Right lung (tissue), 5 donors: Measurements from ENCODE around the gene OTOG. TPM values are rescaled to one million over a fixed set of nuclear protein-coding genes. Genes with fewer than 3 reads are reported as not detected.

Experiments
- DNase-seq, 2 donors: peaks; one replicate each; pipeline ENCODE4 v3.0.0-alpha.2; 2013
- polyA plus RNA-seq, 5 donors: library from polyadenylated mRNA; unstranded; fragments of 120-200 nt; gene quantifications; one replicate each; pipeline versions ENCODE4 v1.2.1 to v1.2.3, GENCODE V29; 2013; ENCODE audit warnings: inconsistent platforms in 1 of 5, low replicate concordance in 1 of 5; ENCODE audit not compliant: insufficient read length in 5 of 5, insufficient read depth in 1 of 5

Gene OTOG
- polyA plus RNA-seq, 5 donors, result 0.06 to 0.24 (median 0.14) TPM

DNA sequence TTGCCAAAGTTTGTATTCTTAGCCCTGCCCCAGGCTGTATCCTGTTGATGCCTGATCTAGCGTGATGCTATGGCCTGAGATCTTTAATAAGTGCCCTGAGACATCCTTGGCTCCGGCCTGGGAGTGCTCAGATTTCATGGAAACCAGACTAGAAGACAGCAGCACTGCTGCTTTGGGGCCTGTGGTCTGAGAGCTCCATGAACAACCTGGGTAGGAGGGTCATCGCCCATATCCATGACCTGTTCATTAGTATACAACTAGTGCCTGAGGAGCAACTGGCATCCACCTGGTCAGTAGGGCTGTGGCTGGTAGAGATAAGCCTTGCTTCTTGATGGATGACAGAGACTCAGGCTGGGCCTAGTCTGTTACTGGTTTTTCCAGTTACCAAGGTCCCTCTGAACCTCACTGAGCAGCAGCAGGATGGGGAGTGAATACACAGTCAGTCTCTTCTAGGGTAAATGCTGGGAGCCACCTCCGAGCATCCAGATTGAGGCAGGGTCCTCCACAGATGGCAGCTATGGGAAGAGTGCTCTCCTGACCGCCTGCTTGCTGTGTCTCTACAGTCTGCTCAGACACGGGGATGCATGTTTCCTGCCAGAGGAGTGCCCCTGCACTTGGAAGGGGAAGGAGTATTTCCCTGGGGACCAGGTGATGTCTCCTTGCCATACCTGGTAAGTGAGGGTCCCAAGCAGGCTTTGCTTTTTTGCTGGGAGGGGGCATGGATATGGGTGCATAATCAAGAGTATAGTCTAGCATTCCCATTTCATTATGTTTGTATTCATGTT lies 39.0 kb downstream of the OTOG start:
- DNase-seq, result no peak

DNA sequence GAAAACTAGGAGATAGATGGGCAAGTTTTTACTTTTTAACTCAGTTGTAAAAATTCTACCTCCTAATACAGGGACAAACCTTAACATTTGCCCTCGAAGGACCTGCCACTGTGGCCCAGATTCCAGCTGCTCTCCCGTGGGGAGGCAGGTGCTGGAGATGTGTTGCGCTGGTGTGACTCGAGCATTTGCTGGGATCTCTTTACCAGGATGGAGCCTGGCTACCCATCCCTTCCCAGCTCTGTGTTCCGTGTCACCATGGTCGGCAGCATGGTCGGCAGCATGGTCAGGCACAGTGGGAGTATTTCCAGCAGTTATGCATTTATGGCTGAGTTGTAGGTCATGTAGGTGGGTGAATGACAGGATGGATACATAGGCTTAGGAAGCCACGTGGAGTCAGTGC lies 41.1 kb downstream of the OTOG start:
- no peak for DNase-seq

DNA sequence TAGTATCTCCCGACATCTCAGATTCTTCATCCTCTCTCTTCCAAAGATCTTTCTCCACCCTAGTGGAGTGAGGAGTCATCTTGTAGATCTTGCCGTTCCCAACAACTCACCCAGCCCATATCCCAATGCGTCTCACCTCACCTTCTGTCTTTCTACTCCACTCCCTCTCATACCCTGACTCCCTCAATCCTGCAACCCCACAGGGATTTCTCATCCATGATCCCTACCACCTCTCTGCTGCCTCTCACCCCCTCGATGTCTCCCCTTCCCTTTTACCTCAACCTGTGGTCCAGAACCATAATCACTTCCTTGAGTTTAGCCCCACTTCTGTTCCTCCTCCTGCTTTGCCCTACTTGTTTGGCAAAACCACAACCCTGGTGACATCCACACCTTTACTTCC lies 41.7 kb downstream of the OTOG start:
- DNase-seq, result no peak

DNA sequence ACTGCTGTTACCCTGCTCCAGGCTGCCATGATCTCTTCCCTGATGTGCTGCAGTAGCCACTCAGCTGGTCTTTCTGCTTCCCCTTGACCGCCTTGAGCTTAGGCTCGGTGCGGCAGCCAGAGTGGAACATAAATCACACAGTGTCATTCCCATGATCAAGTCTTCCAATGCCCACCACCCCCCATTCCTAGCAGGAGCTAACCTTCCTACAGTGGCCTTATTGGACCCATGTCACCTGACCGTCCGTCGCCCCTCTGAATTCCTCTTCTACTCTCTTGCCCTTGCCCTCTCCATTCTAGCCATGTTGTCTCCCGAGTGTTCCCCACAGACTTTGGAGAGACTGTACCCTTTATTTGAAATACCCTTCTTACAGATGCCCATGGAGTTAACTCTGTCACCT lies 43.4 kb downstream of the OTOG start:
- DNase-seq, result no peak

DNA sequence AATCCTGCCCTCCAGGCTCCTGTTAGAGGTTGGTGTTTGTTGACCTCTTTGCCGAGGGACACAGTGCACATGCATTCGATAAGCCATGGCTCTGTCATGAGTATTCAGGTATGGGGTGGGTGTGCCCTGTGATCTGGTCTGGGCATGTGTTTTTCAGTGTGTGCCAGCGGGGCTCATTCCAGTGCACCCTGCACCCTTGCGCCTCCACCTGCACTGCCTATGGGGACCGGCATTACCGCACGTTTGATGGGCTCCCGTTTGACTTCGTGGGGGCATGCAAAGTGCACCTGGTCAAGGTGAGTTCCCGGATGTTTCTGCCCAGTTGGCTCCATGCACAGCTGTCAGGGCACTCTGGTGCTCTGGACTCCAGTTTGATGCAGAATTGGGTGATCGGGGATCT lies 44.2 kb downstream of the OTOG start:
- no peak for DNase-seq

DNA sequence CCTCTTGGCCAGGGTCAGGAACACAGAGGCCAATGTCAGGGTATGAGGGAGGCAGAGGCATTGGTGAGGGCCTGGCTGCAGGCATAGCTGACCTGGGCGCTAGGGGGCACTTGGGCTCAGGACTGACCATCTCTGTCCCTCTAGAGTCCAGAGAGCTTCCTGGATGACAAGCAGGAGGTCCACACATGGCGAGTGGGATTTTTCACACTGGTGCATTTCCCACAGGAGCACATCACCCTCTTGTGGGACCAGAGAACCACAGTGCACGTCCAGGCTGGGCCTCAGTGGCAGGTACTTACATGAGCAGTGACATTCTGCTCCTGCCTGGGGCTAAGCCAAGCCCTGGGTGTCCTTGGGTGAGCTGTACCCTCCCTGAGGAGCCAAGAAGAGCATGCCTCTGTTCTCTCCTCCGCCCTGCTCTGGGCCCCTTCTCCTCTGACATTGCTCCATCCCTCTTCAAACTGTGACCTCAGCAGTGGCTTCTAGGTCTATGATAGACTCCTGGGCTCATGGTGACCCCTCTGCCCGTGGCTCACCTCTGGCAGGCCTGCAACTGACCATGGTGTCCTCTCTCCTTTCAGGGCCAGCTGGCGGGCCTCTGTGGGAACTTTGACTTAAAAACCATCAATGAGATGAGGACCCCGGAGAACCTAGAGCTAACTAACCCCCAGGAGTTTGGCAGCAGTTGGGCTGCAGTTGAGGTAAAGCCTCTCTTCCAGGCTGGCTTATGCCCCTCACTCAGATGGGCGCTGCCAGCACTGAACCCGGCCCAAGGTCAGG lies 46.6 kb downstream of the OTOG start:
- no peak for DNase-seq

DNA sequence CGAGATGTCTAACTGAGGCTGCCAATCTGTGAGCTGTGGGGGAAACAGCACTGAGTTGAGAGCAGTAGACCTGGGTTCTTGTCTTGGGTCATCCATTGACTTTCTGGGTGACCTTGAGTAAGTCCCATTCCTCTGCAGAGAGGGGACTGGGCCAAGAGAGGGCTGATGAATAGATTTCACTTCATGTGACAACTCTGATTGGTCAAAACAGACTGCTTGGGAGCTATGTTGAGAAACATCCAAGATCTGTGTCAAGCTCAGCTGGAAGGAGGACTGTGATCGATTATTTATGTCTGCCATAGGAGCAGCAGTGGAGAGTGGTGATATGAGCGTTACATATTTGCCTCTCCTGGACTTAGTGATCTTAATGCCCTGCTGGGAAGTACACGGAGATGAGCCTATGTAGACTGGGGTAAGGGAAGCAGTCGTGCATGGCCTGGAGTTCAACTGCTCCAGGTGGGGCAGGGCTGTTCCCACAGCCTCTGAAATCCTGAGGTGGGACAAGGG lies 47.7 kb downstream of the OTOG start:
- DNase-seq, result no peak

DNA sequence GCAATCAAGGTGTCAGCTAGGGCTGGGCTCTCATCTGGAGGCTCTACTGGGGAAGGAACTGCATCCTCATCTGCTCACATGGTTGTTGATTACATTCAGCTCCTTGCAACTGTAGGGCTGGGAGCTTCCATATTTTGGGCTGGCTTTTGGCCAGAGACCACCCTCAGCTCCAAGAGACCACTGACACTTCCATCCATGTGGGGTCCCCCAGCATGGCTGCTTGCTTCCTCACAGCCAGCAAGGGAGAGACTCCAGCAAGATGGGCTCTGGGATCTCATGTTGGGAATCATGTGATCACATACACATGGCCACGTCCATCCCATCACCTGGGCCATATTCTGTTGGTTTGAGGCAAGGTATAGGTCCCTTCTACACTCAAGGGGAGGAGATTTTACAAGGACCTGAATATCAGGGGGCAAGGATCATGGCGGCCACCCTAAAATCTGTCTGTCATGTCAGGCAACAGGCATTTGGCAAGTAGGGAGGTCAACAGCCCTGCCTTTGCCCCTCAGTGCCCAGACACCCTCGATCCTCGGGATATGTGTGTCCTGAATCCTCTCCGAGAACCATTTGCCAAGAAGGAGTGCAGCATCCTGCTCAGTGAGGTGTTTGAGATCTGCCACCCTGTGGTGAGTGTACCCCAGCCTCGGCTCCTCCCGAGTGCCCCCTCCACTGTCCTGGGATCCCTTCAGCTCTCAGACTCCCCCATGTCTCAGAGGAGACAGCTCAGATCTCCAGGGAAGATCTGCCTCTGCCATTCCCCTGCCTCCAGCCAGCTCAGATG lies 48.7 kb downstream of the OTOG start:
- no peak for DNase-seq

DNA sequence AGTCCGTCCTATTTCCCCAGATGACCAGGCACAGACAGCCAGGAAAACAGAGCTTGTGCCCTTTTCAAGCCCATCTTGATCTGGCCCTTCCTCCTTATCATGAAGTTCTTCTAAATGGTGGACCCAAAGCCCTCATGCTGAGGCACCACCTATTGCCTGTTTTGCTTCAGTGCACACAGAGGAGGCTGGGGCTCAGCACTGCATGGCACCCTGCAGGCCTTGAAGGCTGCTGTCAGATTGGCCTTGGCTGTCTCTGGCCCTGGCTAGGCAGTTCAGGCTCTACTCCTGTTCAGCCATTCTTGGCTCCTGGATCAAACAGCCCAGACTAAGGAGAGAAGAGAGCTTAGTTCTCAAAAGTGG lies 49.2 kb downstream of the OTOG start:
- DNase-seq, result no peak

DNA sequence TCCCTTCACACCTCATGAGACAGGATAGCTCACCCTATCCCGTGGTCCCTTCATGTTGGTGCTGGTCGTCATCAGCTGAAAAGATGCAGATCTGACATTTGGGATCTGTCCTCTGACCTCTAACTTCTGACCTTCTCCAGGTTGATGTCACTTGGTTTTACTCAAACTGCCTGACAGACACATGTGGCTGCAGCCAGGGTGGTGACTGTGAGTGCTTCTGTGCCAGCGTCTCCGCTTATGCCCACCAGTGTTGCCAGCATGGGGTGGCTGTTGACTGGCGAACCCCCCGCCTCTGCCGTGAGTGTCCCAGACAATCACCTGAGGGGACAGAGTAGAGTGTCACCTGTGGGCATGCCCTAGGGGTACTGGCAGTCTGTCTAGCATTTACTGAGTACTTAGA lies 49.7 kb downstream of the OTOG start:
- no peak for DNase-seq

DNA sequence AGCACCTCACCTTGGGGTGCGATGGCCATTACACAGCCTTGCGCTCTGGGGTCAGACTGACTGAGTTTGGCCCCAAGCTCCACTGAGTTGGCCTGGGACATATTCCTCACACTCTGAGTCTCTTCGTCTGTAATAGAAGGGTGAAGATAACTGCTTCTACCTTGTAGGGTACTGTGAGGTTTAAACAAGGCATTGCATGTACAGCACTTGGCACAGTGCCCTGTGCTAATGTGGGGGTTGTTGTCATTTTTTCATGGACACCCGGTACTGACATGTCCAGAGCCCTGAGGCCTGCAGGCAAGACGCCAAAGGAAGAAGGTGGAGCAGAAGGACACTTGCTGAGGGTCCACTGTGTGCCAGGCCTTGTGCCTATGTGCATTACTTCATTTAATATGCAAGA lies 50.7 kb downstream of the OTOG start:
- DNase-seq, result no peak

DNA sequence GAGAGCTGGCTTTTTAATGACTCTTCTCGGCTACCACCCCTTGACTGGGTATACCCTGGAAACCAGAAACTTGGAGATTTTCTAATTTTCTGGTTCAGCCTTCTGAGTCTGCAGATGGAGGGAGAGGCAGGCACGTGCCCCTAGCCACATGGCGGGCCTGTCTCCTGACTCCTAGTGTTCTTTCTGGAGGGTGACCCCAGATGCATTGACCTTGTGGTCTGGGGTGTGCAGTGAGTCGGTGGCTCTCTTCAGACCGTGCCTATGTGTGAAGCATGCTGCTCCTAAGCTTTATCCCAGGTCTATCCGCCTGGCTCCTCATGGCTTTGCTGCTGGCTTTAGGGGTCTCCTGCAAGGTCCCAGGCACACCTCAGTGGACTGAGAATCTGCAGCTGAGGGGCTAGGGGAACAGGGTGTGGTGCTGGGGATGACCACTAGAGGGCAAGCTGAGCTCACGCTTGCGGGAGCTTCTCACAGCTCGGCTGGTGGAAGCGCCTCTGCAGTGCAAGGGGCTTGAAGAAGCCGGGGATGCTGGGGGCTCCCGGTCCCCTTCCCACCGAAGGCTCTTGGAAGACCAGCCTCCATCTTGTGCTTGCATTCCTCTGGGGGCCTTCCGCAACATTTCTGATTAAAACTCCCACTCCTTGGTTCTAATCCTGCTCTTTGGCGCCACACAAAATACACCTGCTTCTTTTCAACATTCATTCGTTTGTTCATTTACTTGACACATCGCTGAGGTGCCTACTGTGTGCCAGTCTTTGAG lies 51.8 kb downstream of the OTOG start:
- DNase-seq, result peak; percentile 44 to 64

DNA sequence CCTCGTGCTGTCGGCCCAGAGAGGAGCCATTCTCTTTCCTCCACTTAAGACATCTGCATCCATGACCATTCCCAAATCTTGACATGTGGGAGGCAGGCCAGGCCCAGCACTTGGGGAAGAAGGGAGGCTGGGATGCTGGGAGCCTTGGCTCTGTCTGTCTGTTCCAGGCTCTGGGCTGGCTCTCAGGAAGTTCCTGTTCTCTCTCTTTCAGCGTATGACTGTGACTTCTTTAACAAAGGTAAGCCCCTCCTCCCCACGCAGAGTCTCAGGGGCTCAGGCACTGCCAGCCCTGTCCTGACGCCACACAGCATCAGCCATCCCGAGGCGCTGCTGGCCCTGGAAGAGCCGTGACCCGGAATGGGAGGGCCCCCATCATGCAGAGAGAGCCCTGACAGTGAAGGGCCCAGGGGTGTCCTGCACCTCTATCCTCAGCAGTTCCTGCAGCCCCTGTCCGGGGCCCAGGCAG lies 52.4 kb downstream of the OTOG start:
- DNase-seq, result no peak

DNA sequence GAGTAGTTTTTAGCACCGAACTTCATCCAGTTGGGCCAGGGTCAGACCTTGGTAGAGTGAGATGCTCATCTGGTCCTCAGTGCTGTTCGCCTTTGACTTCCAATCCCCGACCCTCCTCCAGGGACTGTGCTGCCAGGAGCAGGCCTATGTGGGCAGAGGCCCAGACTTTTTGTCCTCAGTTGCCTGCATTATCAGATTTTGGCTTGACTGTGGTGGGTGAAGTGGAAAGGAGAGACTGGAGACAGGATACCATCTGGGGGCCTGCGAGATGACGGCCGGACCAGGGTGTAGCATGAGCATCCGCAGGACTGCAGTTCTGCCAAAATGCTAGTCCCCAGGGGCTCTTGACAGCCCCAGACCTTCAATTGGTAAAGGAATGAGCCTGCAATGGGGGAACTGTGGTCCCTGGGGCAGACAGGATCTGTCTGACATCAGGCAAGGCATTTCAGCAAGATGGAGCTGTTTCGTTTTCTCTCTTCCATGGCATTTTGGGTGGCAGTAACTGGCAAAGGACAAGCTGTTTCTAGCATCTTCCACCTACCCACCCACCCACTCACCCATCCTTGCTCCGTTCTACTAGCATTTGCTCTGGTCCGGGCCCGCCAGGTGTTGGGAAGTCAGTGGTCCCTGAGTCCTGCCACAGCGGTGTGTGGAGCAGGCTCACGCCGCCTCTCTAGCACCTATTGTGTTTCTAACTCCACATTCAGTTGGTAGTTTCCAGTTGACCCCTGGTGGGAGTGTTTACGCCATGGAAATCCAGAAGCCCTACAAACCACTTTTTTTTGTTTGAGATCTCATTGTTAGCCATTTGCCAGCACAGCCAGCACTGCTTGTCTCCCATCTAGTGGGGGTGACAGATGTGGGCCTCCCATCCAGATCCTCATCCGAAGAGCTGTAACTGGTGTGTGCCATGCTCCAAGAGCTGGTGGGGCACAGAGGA lies 53.5 kb downstream of the OTOG start:
- no peak for DNase-seq

DNA sequence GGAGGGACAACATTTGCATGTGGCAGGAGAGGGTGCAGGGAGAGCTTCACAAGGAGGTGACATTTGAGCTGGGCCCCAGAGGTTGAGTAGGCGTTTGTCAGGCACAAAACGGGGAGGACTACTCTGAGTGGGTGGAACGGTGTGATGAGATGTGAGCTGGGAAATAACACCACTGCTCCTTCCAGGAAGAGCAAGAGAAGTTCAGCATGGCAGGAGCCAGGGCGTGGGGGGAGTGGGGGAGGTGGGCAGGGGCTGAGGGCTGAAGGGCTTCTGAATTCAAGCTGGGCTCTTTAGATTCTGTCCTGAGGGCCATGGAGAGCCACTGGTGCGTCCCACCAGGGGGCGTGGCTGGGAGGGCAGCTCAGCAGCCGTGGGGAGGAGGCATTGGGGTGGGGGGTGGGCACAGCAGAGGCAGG lies 54.2 kb downstream of the OTOG start:
- DNase-seq, result no peak

DNA sequence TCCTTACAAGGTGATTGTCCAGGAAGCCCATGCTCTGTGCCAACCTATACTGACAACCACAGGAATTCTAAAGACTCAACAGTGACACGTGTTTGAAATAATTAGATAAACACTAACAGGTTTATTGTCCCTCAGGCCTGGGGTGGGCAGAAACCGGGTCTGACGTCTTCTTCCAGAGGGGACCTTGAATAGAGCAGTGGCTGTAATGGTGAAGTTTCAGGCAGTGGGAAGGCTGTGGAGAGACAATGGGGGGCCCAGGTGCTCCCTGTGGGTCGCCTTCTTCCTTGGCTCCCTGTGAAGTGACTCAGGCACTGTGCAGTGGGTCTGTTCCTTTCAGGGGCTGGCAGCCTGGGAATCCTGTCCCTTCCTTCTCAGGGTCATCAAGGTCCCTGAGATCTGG lies 54.6 kb downstream of the OTOG start:
- DNase-seq, result no peak

DNA sequence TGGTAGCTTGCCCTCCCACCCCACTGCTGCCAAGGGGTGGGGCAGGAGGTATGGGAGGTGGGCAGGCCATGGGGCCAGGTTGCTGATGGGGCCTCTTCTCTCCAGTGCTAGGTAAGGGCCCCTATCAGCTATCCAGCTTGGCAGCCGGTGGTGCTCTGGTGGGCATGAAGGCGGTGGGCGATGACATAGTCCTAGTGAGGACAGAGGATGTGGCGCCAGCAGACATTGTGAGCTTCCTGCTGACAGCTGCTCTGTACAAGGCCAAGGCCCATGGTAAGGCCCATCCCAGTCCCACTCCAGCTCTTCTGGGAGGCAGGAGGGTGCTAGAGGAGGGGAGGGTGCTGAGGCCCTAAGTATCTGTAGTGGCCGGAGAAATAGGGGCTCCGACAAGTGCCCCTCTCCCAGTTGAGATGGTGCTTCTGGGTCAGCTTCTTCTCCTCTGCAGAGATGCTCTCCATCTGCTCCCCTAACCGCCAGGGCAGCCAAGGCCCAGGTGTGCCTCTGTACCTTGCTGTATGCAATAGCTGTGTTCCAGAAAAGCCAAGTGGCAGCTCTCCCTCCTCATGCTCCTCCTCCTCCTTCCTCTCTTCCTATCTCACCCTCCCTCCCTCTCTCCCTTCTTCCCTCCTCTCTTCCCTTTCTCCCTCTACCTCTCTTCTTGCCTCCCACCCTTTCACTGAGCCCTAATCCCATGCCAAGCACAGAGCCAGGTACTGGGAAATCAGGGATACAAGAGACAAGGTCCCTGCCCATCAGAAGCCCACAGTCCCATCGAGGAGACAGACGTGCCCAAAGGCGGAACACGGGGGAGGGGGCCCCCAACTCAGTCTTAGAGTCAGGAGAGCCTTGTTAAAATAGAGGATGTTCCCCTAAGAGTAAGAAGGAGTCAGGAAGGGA lies 55.3 kb downstream of the OTOG start:
- DNase-seq, result no peak

DNA sequence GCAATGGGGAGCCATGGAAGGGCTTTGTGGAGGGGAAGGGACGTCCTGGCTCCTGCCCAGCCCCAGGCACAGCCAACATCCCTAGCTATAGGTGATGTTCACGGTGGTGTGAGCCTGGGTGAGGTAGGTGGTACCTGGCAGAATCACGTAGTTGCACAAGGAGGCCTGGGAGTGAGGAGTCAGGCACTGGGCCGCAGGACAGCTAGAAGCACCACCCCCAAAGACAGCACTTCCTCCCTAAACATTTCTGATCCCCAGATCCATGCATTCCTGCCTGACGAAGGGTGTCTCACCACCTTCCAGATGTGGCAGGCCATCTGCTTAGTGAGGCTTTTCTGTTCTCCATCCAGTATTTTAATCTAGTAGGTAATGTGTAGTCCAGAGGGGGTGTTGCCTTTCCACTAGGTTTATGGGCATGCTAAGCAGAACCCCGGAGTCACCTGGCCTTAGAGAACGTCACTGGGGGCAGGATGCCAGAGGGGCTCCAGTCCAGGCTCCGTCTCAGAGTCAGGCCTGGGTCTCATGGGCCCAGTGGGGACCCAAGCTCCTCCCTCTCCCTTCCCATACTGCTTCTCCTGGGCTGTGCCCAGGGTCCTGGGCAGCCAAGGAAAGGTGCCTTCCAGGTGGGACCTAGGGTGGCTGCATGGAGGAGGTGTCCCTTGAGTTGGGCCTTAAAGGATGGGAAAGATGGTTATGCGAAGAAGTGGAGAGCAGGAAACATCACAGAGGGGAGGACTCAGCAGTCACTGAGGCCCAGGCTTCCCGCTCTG lies 56.2 kb downstream of the OTOG start:
- no peak for DNase-seq
